ENCODE data around the gene ELFN2. TPM values are rescaled to one million over a fixed set of nuclear protein-coding genes. Genes with fewer than 3 reads are reported as not detected.
"Not testable (repeated sequence)": the region's sequence is repeated elsewhere in the genome, so short reads cannot be mapped to it uniquely, and the experiment has no call there.

The ELFN2 gene
- total RNA-seq, 1 donor from 2014 or later = under 0.01 TPM

DNA sequence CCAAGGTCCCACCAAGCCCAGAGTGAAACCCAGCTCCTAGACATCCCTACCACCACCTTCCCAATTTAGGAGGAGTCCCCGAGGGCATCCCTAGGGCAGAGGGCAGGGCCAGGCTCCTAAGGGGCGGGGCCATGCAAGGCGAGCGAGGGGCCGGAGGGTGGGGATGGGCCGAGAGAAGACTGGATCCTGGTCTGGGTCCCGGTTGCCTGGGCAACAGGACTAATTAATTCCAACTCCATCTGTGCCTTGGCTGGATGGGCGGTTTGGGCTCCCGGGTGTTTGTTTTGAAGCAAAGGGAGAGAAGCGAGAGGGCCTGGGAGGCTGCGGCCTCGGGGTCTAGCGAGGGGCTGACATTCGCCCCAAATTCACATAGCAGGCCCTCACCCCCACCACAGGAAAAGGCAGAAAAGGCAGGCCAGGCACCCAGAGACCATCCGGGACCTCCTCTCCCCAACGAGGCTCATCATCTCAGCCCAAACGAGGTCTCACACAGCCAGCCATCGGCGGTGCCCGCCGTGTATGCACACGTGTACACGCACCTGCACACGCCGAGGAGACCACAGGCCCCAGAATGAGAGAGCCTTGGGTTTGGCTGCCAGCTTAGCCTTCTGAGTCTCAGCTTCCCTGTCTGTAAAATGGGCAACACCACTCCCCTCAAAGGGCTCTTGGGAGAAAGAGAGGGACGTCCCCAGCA, 23.9 kb downstream of the ELFN2 start:
- Histone ChIP-seq H3K9ac (ENCODE audit: low read depth in 1 of 3, low read length in 3 of 3) (no peak overlapping the region), H3K36me3 (ENCODE audit: control insufficient read depth in 3 of 3, insufficient read depth in 3 of 3, low read length in 3 of 3) (no peaks in the 10 kb centered on the region), H3K27ac (ENCODE audit: low read depth, low read length) (no peak overlapping the region), H3K4me3 (ENCODE audit: low read length in 3 of 3) (no peak overlapping the region), H3K27me3 (ENCODE audit: control insufficient read depth in 3 of 3, insufficient read depth in 3 of 3, low read length in 3 of 3) (peaks cover 36 to 55% (median 46%) of the 10 kb centered on the region in 3 donors), H3K9me3 (ENCODE audit: control insufficient read depth in 3 of 3, low read length in 3 of 3) (no peaks in the 10 kb centered on the region), H3K4me1 (ENCODE audit: control insufficient read depth in 3 of 3, insufficient read depth in 3 of 3, low read length in 3 of 3) (peaks cover 0 to 2% (median 0%) of the 10 kb centered on the region in 3 donors)

DNA sequence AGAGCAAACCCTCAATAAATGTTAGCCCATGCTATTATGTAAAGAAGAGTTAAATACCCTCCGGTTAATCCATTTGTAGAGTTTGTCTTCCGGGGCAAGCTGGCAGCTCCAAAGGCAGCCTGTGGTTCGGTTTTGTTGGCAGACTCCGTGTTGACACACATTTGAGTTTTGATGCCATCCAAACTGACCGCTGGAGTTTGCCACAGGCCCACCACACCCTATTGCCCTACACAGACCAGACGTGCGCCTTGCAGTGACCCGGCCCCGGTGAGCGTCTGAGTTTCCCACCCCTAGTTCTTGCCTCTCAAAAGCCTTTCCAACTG, 25.1 kb downstream of the ELFN2 start:
- peaks cover 0 to 2% (median 0%) of the 10 kb centered on the region in 3 donors for H3K4me1 ChIP-seq (ENCODE audit: control insufficient read depth in 3 of 3, insufficient read depth in 3 of 3, low read length in 3 of 3)
- no peak overlapping the region for H3K9ac ChIP-seq (ENCODE audit: low read depth in 1 of 3, low read length in 3 of 3)
- no peak overlapping the region for H3K27ac ChIP-seq (ENCODE audit: low read depth, low read length)
- H3K36me3 ChIP-seq (ENCODE audit: control insufficient read depth in 3 of 3, insufficient read depth in 3 of 3, low read length in 3 of 3) = no peaks in the 10 kb centered on the region
- no peaks in the 10 kb centered on the region for H3K9me3 ChIP-seq (ENCODE audit: control insufficient read depth in 3 of 3, low read length in 3 of 3)
- no peak overlapping the region for H3K4me3 ChIP-seq (ENCODE audit: low read length in 3 of 3)
- H3K27me3 ChIP-seq (ENCODE audit: control insufficient read depth in 3 of 3, insufficient read depth in 3 of 3, low read length in 3 of 3) = peaks cover 39 to 58% (median 51%) of the 10 kb centered on the region in 3 donors

DNA sequence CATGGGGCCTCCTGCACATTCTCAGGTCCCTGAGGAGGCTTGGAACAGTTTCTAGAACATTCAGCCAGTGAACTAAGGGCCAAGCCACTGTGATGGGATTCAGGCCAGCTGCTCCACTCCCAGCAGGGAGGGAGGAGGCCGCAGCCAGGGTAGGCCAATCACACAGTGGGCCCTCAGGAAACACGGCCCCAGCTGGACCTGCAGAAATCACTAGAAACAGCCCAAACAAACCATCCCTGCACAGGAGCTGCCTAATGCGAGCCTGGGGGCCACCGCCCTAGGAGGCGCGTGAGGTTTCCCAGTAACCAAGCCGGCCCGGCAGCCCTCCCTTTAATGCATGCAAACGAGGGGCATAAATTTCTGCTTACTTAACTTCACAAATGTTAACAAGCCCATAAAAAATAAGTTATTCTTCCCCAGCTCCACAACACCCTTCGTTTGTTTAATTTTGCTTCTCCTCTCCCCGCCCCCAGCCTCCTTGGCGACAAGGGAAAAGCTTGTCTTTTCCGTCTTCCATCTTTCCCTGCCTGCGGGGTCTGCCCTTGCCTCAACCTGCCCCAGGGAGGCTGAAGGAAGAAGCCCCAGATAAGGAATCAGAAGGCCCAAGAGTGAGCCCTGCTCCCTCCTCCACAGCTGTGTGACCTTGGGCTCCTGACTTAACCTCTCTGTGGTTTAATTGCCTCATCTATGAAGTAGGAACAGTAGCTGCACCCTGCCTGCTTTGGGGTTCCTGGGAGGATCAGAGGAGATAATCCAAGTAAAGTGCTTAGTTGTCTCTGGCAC, 25.7 kb downstream of the ELFN2 start:
- H3K27me3 ChIP-seq (ENCODE audit: control insufficient read depth in 3 of 3, insufficient read depth in 3 of 3, low read length in 3 of 3) = peaks cover 38 to 58% (median 51%) of the 10 kb centered on the region in 3 donors
- H3K9me3 ChIP-seq (ENCODE audit: control insufficient read depth in 3 of 3, low read length in 3 of 3) = no peaks in the 10 kb centered on the region
- H3K4me1 ChIP-seq (ENCODE audit: control insufficient read depth in 3 of 3, insufficient read depth in 3 of 3, low read length in 3 of 3) = peaks cover 0 to 2% (median 0%) of the 10 kb centered on the region in 3 donors

DNA sequence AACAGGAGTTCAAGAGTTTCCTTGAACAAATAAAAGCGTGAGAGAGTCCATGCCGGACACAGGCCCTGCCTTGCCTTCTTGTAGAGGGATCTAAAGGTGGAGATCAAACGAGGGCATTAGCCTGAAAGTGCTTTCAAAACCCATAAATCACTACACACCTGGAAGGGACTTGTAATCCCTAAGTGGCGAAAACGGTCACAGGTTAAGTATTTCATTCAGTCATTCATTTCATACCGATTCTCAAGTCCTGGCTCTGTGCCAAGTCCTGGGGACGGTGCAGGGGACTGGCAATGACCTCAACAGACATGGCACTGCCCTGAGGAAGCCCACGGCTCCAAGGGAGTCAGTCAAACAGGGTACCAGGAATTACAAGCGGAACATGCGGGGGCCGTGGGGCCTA, 26.6 kb downstream of the ELFN2 start:
- no peaks in the 10 kb centered on the region for H3K9me3 ChIP-seq (ENCODE audit: control insufficient read depth in 3 of 3, low read length in 3 of 3)
- peaks cover 0 to 2% (median 0%) of the 10 kb centered on the region in 3 donors for H3K4me1 ChIP-seq (ENCODE audit: control insufficient read depth in 3 of 3, insufficient read depth in 3 of 3, low read length in 3 of 3)
- H3K27me3 ChIP-seq (ENCODE audit: control insufficient read depth in 3 of 3, insufficient read depth in 3 of 3, low read length in 3 of 3) = peaks cover 41 to 64% (median 57%) of the 10 kb centered on the region in 3 donors

More for the DNA sequence above, 25.7 kb downstream of the ELFN2 start:
- H3K9ac ChIP-seq (ENCODE audit: low read depth in 1 of 3, low read length in 3 of 3) = no peak overlapping the region
- no peak overlapping the region for H3K27ac ChIP-seq (ENCODE audit: low read depth, low read length)
- no peak overlapping the region for H3K4me3 ChIP-seq (ENCODE audit: low read length in 3 of 3)
- H3K36me3 ChIP-seq (ENCODE audit: control insufficient read depth in 3 of 3, insufficient read depth in 3 of 3, low read length in 3 of 3) = no peaks in the 10 kb centered on the region

DNA sequence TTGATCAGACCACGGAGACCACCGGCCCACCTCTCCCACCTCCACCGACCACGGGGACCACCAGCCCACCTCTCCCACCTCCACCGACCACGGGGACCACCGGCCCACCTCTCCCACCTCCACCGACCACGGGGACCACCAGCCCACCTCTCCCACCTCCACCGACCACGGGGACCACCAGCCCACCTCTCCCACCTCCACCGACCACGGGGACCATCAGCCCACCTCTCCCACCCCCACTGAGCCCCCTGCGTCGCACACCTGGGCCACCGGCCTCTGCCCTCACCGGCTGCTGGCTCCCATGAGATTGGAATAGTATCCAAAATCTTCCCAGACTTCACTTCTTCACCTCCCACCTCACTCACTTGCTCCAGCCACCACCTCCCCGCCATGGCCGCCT, 27.8 kb downstream of the ELFN2 start:
- H3K9me3 ChIP-seq (ENCODE audit: control insufficient read depth in 3 of 3, low read length in 3 of 3); H3K36me3 ChIP-seq (ENCODE audit: control insufficient read depth in 3 of 3, insufficient read depth in 3 of 3, low read length in 3 of 3); H3K27ac ChIP-seq (ENCODE audit: low read depth, low read length); H3K4me3 ChIP-seq (ENCODE audit: low read length in 3 of 3); H3K4me1 ChIP-seq (ENCODE audit: control insufficient read depth in 3 of 3, insufficient read depth in 3 of 3, low read length in 3 of 3); H3K9ac ChIP-seq (ENCODE audit: low read depth in 1 of 3, low read length in 3 of 3): not testable (repeated sequence)
- peaks cover 41 to 68% (median 58%) of the 10 kb centered on the region in 3 donors for H3K27me3 ChIP-seq (ENCODE audit: control insufficient read depth in 3 of 3, insufficient read depth in 3 of 3, low read length in 3 of 3)

More for the DNA sequence above, 26.6 kb downstream of the ELFN2 start:
- Histone ChIP-seq H3K27ac (ENCODE audit: low read depth, low read length) (no peak overlapping the region), H3K36me3 (ENCODE audit: control insufficient read depth in 3 of 3, insufficient read depth in 3 of 3, low read length in 3 of 3) (no peaks in the 10 kb centered on the region), H3K9ac (ENCODE audit: low read depth in 1 of 3, low read length in 3 of 3) (no peak overlapping the region), H3K4me3 (ENCODE audit: low read length in 3 of 3) (no peak overlapping the region)

DNA sequence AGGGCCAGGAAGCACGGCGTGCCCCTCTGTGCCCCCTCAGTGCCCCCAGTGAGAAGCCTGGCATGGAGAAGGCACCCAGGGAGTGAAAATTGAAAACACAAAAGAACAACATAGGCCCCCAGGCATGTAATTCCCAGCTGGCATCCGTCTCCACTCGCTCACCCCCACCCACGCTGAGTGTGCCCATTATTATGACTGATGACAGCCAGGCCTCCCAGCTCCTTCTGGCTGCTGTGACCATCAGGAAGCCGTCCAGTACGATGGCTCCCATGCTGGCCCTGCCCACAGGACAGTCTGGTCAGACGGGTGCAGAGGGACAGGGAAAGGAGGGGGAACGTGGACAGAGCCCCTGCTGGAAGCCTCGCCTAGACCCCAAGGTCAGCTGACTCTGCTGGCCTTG, 30.1 kb downstream of the ELFN2 start:
- Histone ChIP-seq H3K27me3 (ENCODE audit: control insufficient read depth in 3 of 3, insufficient read depth in 3 of 3, low read length in 3 of 3) (peaks cover 28 to 51% (median 45%) of the 10 kb centered on the region in 3 donors), H3K9me3 (ENCODE audit: control insufficient read depth in 3 of 3, low read length in 3 of 3) (no peaks in the 10 kb centered on the region), H3K27ac (ENCODE audit: low read depth, low read length) (no peak overlapping the region), H3K9ac (ENCODE audit: low read depth in 1 of 3, low read length in 3 of 3) (no peak overlapping the region), H3K4me1 (ENCODE audit: control insufficient read depth in 3 of 3, insufficient read depth in 3 of 3, low read length in 3 of 3) (peaks cover 0 to 2% (median 0%) of the 10 kb centered on the region in 3 donors), H3K36me3 (ENCODE audit: control insufficient read depth in 3 of 3, insufficient read depth in 3 of 3, low read length in 3 of 3) (no peaks in the 10 kb centered on the region), H3K4me3 (ENCODE audit: low read length in 3 of 3) (no peak overlapping the region)

DNA sequence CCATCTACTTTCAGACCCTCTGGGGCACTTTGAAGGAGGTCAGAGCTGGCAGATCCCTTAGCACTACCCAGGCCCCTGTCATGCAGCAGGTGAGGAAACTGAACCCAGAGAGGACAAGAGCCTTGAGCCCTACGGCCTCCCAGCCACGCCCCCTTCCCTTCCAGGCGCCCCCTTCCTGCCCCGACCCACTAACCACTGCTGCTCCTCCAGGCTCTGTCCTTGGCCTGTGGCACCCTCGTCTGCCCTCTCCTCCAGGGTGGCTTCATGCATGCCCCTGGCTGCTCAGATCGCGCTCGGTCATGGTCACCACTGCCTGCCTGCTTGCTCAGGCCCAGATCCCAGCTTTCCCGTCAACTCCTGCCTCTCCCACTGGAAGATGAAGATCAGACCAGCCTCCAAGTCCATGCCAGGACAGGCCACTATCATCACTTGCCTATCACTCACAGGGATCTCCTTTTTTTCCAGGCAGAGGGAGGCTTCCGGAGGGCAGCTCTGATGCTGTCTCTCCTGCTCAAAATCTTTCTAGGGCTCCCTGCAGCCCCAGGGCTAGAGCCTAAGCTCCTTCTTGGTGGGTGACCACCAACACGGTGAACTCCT, 30.7 kb downstream of the ELFN2 start:
- no peak overlapping the region for H3K27ac ChIP-seq (ENCODE audit: low read depth, low read length)
- H3K9ac ChIP-seq (ENCODE audit: low read depth in 1 of 3, low read length in 3 of 3) = no peak overlapping the region
- no peaks in the 10 kb centered on the region for H3K9me3 ChIP-seq (ENCODE audit: control insufficient read depth in 3 of 3, low read length in 3 of 3)
- H3K36me3 ChIP-seq (ENCODE audit: control insufficient read depth in 3 of 3, insufficient read depth in 3 of 3, low read length in 3 of 3) = no peaks in the 10 kb centered on the region
- H3K27me3 ChIP-seq (ENCODE audit: control insufficient read depth in 3 of 3, insufficient read depth in 3 of 3, low read length in 3 of 3) = peaks cover 28 to 51% (median 45%) of the 10 kb centered on the region in 3 donors
- no peak overlapping the region for H3K4me3 ChIP-seq (ENCODE audit: low read length in 3 of 3)
- peaks cover 0 to 2% (median 0%) of the 10 kb centered on the region in 3 donors for H3K4me1 ChIP-seq (ENCODE audit: control insufficient read depth in 3 of 3, insufficient read depth in 3 of 3, low read length in 3 of 3)

DNA sequence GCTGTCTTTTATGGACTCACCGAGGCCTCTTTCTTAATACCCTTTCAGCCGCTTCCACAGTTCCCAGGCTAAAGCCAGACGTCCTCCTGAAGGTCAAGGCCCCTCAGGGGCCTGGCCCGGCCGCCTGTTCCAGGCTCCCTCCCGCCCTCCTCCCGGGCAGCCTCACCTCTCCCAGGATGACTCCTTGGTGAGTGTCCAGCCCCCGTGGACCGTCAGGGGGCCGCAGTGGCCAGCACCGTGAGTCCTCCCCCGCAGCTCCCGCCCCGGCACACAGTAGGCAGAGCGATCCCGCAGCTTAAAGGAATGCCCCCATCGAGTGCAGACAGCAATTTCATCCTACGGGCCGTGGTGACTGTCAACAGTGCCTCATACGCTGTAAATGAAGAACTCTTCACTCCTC, 32.9 kb downstream of the ELFN2 start:
- H3K4me3 ChIP-seq (ENCODE audit: low read length in 3 of 3) = no peak overlapping the region
- H3K27ac ChIP-seq (ENCODE audit: low read depth, low read length) = no peak overlapping the region
- H3K4me1 ChIP-seq (ENCODE audit: control insufficient read depth in 3 of 3, insufficient read depth in 3 of 3, low read length in 3 of 3) = no peaks in the 10 kb centered on the region
- peaks cover 28 to 55% (median 50%) of the 10 kb centered on the region in 3 donors for H3K27me3 ChIP-seq (ENCODE audit: control insufficient read depth in 3 of 3, insufficient read depth in 3 of 3, low read length in 3 of 3)
- no peaks in the 10 kb centered on the region for H3K36me3 ChIP-seq (ENCODE audit: control insufficient read depth in 3 of 3, insufficient read depth in 3 of 3, low read length in 3 of 3)
- H3K9ac ChIP-seq (ENCODE audit: low read depth in 1 of 3, low read length in 3 of 3) = no peak overlapping the region
- no peaks in the 10 kb centered on the region for H3K9me3 ChIP-seq (ENCODE audit: control insufficient read depth in 3 of 3, low read length in 3 of 3)

DNA sequence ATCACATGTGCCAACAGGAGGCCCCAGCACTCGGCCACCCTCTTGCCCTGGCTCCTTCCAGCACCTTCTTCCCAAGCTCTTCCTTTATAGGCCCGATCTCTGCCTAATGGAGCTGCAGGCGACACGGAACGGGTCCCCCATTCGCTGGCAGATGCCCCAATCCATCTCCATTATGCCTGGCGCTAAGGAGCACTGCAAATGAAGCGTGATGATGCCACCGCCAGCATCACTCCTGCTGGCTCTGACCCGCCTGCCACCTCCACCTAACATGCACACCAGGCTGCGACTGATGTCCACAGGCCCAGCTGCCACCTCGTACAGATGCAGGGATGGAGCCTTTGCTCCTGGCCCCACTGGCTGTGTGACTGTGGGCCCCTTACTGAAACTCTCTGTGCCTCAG, 33.5 kb downstream of the ELFN2 start:
- H3K9me3 ChIP-seq (ENCODE audit: control insufficient read depth in 3 of 3, low read length in 3 of 3) = no peaks in the 10 kb centered on the region
- peaks cover 32 to 59% (median 50%) of the 10 kb centered on the region in 3 donors for H3K27me3 ChIP-seq (ENCODE audit: control insufficient read depth in 3 of 3, insufficient read depth in 3 of 3, low read length in 3 of 3)
- H3K4me1 ChIP-seq (ENCODE audit: control insufficient read depth in 3 of 3, insufficient read depth in 3 of 3, low read length in 3 of 3) = no peaks in the 10 kb centered on the region
- H3K9ac ChIP-seq (ENCODE audit: low read depth in 1 of 3, low read length in 3 of 3) = no peak overlapping the region
- H3K27ac ChIP-seq (ENCODE audit: low read depth, low read length) = no peak overlapping the region
- no peak overlapping the region for H3K4me3 ChIP-seq (ENCODE audit: low read length in 3 of 3)
- no peaks in the 10 kb centered on the region for H3K36me3 ChIP-seq (ENCODE audit: control insufficient read depth in 3 of 3, insufficient read depth in 3 of 3, low read length in 3 of 3)

Measured in skeletal muscle tissue (tissue), 4 donors.